ENCODE data around the gene RNF207. TPM values are rescaled to one million over a fixed set of nuclear protein-coding genes. Genes with fewer than 3 reads are reported as not detected.

RNF207 gene
- total RNA-seq, 1 experiment from 2014 or later: 6.4 TPM

DNA sequence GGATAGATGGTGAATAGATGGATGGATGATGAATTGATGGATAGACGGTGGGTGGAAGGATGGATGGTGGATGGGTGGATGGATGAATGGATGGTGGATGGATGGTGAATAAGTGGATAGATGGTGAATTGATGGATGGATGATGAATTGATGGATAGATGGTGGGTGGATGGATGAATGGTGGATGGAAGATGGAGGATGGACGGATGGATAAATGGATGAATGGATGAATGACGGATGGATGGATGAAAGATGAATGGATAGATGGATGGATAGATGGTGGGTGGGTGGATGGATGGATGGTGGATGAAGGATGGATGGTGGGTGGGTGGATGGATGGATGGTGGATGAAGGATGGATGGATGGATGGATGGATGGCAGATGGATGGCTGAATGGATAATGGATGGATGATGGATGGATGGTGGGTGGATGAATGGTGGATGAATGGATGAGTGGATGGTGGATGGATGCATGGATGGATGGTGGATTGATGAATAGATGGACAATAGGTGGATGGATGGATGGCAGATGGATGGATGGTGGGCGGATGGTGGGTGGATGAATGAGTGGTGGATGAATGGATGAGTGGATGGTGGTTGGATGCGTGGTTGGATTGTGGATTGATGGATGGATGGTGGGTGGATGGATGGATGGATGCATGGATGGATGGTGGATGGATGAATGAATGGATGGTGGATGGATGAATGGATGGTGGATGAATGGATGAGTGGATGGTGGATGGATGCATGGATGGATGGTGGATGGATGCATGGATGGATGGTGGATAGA lies 31.1 kb upstream of the RNF207 start:
- BruUV-seq (replicated peaks): no TSS peak
- H3K27me3 ChIP-seq (replicated peaks; ENCODE audit: insufficient read depth, low read depth, low read length, poor library complexity): peaks cover 29% of the 10 kb centered on the region
- no peak overlapping the region for H3K4me3 ChIP-seq (ENCODE audit: low read depth, low read length, poor library complexity, severe bottlenecking)
- no peak for DNase-seq (ENCODE audit: low spot score)
- H3K4me1 ChIP-seq (ENCODE audit: insufficient read depth, low read length, poor library complexity, severe bottlenecking): no peaks in the 10 kb centered on the region
- no peak overlapping the region for H3K27ac ChIP-seq (ENCODE audit: low read depth, low read length, poor library complexity, severe bottlenecking)
- POLR2A ChIA-PET (ENCODE audit: low non-redundant PET): no interaction called here
- no peaks in the 10 kb centered on the region for H3K36me3 ChIP-seq (ENCODE audit: insufficient read depth, low read length, poor library complexity, severe bottlenecking)
- CTCF ChIA-PET: no interaction called here
- H3K9me3 ChIP-seq (ENCODE audit: low read depth, low read length, poor library complexity, severe bottlenecking): no peaks in the 10 kb centered on the region
- TF ChIP-seq, protein P1, sequence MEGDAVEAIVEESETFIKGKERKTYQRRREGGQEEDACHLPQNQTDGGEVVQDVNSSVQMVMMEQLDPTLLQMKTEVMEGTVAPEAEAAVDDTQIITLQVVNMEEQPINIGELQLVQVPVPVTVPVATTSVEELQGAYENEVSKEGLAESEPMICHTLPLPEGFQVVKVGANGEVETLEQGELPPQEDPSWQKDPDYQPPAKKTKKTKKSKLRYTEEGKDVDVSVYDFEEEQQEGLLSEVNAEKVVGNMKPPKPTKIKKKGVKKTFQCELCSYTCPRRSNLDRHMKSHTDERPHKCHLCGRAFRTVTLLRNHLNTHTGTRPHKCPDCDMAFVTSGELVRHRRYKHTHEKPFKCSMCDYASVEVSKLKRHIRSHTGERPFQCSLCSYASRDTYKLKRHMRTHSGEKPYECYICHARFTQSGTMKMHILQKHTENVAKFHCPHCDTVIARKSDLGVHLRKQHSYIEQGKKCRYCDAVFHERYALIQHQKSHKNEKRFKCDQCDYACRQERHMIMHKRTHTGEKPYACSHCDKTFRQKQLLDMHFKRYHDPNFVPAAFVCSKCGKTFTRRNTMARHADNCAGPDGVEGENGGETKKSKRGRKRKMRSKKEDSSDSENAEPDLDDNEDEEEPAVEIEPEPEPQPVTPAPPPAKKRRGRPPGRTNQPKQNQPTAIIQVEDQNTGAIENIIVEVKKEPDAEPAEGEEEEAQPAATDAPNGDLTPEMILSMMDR (conservative IDR thresholded peaks at IDR 0.05; ENCODE audit: low read depth, low read length): no peak
- no peak for TF ChIP-seq EZH2 (IDR thresholded peaks at IDR 0.05; ENCODE audit: borderline replicate concordance, low read depth, low read length, poor library complexity, severe bottlenecking)
- intact Hi-C loops (cut with micrococcal nuclease; ENCODE audit: unreplicated experiment): no loop called here

DNA sequence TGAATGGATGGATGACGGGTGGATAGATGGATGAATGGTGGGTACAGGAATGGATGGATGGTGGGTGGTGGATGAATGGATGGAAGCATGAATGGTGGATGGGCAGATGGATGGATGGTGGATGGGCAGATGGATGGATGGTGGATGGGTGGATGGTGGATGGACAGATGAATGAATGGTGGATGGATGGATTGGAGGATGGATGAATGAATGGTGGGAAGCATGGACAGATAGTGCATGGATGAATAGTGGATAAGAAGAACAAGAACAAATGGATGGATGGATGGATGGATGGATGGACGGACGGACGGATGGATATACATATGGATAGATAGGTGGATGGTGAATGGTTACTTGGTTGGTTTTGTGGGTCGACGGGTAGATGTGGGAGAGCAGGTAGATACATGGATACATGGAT lies 30.5 kb upstream of the RNF207 start:
- TF ChIP-seq EZH2 (IDR thresholded peaks at IDR 0.05; ENCODE audit: borderline replicate concordance, low read depth, low read length, poor library complexity, severe bottlenecking): no peak
- TF ChIP-seq, protein P1 (conservative IDR thresholded peaks at IDR 0.05; ENCODE audit: low read depth, low read length): no peak
- H3K27me3 ChIP-seq (replicated peaks; ENCODE audit: insufficient read depth, low read depth, low read length, poor library complexity): peaks cover 33% of the 10 kb centered on the region
- H3K4me3 ChIP-seq (ENCODE audit: low read depth, low read length, poor library complexity, severe bottlenecking): no peak overlapping the region
- ChIA-PET CTCF (no interaction called here), POLR2A (ENCODE audit: low non-redundant PET) (no interaction called here)
- BruUV-seq (replicated peaks): no TSS peak
- intact Hi-C loops (cut with micrococcal nuclease; ENCODE audit: unreplicated experiment): no loop called here
- H3K36me3 ChIP-seq (ENCODE audit: insufficient read depth, low read length, poor library complexity, severe bottlenecking): no peaks in the 10 kb centered on the region
- H3K4me1 ChIP-seq (ENCODE audit: insufficient read depth, low read length, poor library complexity, severe bottlenecking): no peaks in the 10 kb centered on the region
- no peaks in the 10 kb centered on the region for H3K9me3 ChIP-seq (ENCODE audit: low read depth, low read length, poor library complexity, severe bottlenecking)
- no peak overlapping the region for H3K27ac ChIP-seq (ENCODE audit: low read depth, low read length, poor library complexity, severe bottlenecking)
- no peak for DNase-seq (ENCODE audit: low spot score)

DNA sequence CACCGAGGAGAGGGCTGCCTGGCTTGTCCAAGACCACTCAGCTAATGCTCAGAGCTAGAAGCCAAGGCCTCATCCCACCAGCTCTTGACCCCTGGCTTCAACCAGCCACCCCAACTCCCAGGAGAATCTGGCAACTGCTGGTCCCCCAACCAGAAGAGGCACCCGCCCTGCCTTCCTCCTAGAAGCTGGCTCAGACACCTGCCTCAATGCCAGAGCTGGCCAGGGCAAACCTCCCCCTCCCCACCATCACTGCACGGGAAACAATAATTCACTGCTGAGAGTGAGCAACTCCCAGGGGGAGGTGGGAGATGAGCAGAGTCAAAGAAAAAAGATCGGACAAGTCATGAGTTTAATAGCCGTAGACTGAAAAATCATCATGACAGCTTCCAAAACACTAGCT lies 29.1 kb upstream of the RNF207 start:
- no TSS peak for BruUV-seq (replicated peaks)
- CTCF ChIA-PET: no interaction called here

More for the DNA sequence above, 29.1 kb upstream of the RNF207 start:
- Histone ChIP-seq H3K4me1 (ENCODE audit: insufficient read depth, low read length, poor library complexity, severe bottlenecking) (peaks cover 7% of the 10 kb centered on the region), H3K36me3 (ENCODE audit: insufficient read depth, low read length, poor library complexity, severe bottlenecking) (no peaks in the 10 kb centered on the region), H3K9me3 (ENCODE audit: low read depth, low read length, poor library complexity, severe bottlenecking) (no peaks in the 10 kb centered on the region), H3K27me3 (replicated peaks; ENCODE audit: insufficient read depth, low read depth, low read length, poor library complexity) (peaks cover 45% of the 10 kb centered on the region), H3K4me3 (ENCODE audit: low read depth, low read length, poor library complexity, severe bottlenecking) (no peak overlapping the region), H3K27ac (ENCODE audit: low read depth, low read length, poor library complexity, severe bottlenecking) (no peak overlapping the region)
- TF ChIP-seq, protein P1 (conservative IDR thresholded peaks at IDR 0.05; ENCODE audit: low read depth, low read length): no peak
- TF ChIP-seq EZH2 (IDR thresholded peaks at IDR 0.05; ENCODE audit: borderline replicate concordance, low read depth, low read length, poor library complexity, severe bottlenecking): no peak
- POLR2A ChIA-PET (ENCODE audit: low non-redundant PET): no interaction called here
- intact Hi-C loops (cut with micrococcal nuclease; ENCODE audit: unreplicated experiment): no loop called here
- DNase-seq (ENCODE audit: low spot score): no peak
